Measurements from ENCODE around the gene ACOX1. TPM values are rescaled to one million over a fixed set of nuclear protein-coding genes. Genes with fewer than 3 reads are reported as not detected.

Gene ACOX1
- total and polyA plus RNA-seq, 2 of the 13 experiments (the other 11 are each of a cell fraction or from before 2014, with no cell fraction given), result 86.4 to 120 TPM

DNA sequence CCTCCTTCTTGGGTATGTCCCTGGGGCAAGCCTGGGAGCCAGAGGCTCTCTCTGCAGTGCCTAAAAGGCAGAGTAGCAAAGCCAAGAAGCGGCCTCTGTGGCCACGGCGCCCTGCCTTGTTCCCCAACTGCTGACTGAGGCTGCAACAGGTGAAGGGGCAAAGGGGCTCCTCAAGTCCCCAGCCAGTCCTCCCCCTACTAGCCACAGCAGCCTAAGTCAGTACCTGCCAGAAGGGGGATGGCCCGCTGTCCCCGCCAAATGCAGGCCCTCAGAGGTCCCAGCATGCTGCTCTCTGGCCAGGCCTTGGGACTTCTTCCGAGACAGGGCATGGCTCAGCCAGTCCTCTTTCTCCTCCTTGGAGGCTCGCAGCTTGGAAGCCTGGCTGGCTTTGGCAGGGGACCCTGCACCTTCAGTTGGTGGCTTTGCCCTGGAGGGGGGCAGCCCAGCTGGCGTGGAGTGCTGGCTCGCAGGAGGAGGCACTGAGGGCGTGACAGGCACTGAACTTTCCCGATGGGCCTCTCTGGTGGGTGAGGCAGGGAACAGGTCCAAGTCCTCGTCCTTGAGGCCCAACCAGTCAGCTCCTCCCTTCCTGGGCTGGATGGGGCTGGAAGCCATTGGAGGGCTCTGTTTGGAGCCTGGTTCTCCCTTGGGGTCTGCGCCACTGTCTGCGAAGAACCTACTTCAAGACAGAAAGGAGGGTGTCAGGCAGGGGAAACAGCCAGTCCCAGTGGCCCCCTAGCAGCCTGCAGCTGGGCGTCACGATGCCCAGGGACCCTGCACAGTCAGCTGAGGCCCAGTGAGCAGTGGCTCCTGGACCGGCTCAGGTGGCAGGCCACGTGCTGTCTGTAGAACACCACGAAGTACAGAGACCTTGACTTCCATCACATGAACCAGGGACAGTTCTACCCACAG is 55.7 kb downstream of the ACOX1 start (continued):
- TF ChIP-seq, protein P1, sequence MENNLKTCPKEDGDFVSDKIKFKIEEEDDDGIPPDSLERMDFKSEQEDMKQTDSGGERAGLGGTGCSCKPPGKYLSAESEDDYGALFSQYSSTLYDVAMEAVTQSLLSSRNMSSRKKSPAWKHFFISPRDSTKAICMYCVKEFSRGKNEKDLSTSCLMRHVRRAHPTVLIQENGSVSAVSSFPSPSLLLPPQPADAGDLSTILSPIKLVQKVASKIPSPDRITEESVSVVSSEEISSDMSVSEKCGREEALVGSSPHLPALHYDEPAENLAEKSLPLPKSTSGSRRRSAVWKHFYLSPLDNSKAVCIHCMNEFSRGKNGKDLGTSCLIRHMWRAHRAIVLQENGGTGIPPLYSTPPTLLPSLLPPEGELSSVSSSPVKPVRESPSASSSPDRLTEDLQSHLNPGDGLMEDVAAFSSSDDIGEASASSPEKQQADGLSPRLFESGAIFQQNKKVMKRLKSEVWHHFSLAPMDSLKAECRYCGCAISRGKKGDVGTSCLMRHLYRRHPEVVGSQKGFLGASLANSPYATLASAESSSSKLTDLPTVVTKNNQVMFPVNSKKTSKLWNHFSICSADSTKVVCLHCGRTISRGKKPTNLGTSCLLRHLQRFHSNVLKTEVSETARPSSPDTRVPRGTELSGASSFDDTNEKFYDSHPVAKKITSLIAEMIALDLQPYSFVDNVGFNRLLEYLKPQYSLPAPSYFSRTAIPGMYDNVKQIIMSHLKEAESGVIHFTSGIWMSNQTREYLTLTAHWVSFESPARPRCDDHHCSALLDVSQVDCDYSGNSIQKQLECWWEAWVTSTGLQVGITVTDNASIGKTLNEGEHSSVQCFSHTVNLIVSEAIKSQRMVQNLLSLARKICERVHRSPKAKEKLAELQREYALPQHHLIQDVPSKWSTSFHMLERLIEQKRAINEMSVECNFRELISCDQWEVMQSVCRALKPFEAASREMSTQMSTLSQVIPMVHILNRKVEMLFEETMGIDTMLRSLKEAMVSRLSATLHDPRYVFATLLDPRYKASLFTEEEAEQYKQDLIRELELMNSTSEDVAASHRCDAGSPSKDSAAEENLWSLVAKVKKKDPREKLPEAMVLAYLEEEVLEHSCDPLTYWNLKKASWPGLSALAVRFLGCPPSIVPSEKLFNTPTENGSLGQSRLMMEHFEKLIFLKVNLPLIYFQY (CRISPR knock-in tag; IDR thresholded peaks at IDR 0.05; ENCODE audit: borderline replicate concordance), result no peak

DNA sequence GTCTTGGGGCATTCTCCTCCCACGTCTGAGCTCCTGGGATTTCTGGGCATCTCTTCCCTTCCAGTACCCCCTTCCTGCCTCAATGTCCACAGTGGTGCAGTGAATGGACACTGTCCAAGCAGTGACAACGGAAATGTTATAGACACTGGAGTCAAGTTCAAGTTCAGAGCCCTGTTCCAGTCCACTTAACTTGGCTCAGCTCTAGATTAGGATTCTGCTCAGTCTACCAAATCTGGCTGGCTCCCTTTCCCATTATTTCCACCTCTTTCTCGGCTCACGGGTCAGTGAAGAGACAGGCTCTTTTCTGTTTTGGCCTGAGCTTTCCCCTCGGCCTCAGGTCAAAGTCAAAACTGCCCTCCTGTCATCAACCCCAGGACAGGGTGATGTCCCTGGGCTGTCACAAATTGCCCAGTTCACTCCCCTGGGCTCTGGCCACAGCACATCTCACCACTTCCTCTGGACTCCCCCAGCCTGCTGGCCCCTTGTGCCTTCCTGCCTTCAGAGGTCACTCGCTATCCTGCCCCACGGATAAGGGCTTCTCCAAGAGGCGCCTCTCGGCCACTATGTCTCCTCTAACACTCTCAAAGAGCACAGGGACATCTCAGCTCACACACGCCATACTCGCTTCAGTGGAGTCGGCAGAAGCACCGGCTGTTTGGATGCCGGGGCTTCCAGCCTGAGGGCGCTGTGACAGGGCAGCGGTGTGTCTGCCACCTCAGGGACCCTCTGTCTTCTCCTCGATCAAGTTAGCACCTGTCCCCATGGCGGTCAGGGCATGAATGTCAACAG is 56.6 kb downstream of the ACOX1 start:
- no peak overlapping the region for H3K9ac ChIP-seq (ENCODE audit: insufficient read depth, low read depth, low read length)
- POLR2A ChIA-PET, result interaction anchor here (1.0 to 2.3 kb wide), 2 partner anchors 17 to 54 kb away, joined by 5 to 12 read pairs; partner anchors contain the start of gene MRPL38
- peak overlapping the region in 1 of 3 experiments; percentile 15; a peak in 1 of 6 replicates for H3K4me3 ChIP-seq (replicated peaks in 1 of 3; ENCODE audit: insufficient read depth in 1 of 3, low read depth in 2 of 3, low read length in 3 of 3)
- no peaks in the 10 kb centered on the region for H4K20me1 ChIP-seq (ENCODE audit: insufficient read depth, low read length)
- no peak overlapping the region for H2AFZ ChIP-seq (ENCODE audit: low read length)
- FAIRE-seq (peak; percentile 40), DNase-seq (ENCODE audit: low spot score) (no peak), ATAC-seq (peak; percentile 36)
- peaks cover 41% of the 10 kb centered on the region for H3K4me1 ChIP-seq (ENCODE audit: insufficient read depth, low read length)
- no peaks in the 10 kb centered on the region for H3K36me3 ChIP-seq (replicated peaks in 1 of 2; ENCODE audit: control insufficient read depth in 1 of 2, insufficient read depth in 2 of 2, low read length in 2 of 2)
- no peak overlapping the region for H3K27ac ChIP-seq (ENCODE audit: extremely low read length, insufficient read depth, low read length)
- CTCF ChIA-PET (ENCODE audit: low intra/inter-chr PET ratio, low total read pairs), result no interaction called here
- in situ Hi-C loops (cut with HindIII; ENCODE audit: extremely low pct_ligation_motif_present, low pct_unique_long_range_greater_than_20kb), result no loop called here
- BruUV-seq (replicated peaks), result no TSS peak
- intact Hi-C loops (cut with micrococcal nuclease; ENCODE audit: unreplicated experiment), result no loop called here
- H3K79me2 ChIP-seq (ENCODE audit: insufficient read depth, low read length), result no peaks in the 10 kb centered on the region
- 70% methylated on average over 18 of the region's 18 CpGs for WGBS (ENCODE audit: low lambda C conversion rate)
- H3K9me3 ChIP-seq (ENCODE audit: low read length), result no peaks in the 10 kb centered on the region
- peak overlapping the region; percentile 48 for H3K4me2 ChIP-seq (ENCODE audit: low read depth, low read length)
- no peaks in the 10 kb centered on the region for H3K27me3 ChIP-seq (ENCODE audit: control insufficient read depth in 1 of 2, insufficient read depth in 2 of 2, low read length in 2 of 2)
- TF ChIP-seq SKI (IDR thresholded peaks at IDR 0.05; ENCODE audit: partially characterized antibody) (peak; percentile 64), NCOR1 (IDR thresholded peaks at IDR 0.05; ENCODE audit: borderline replicate concordance, low read length) (peak; percentile 55; the same call in 1 of the 2 replicates), RFXANK (CRISPR knock-in tag; IDR thresholded peaks at IDR 0.05) (no peak), NR1H2 (CRISPR knock-in tag; IDR thresholded peaks at IDR 0.05; ENCODE audit: borderline replicate concordance, low read depth) (no peak), ZBTB38 (CRISPR knock-in tag; IDR thresholded peaks at IDR 0.05) (peak; percentile 57; the same call in 1 of the 2 replicates)
- TF ChIP-seq, protein P2, sequence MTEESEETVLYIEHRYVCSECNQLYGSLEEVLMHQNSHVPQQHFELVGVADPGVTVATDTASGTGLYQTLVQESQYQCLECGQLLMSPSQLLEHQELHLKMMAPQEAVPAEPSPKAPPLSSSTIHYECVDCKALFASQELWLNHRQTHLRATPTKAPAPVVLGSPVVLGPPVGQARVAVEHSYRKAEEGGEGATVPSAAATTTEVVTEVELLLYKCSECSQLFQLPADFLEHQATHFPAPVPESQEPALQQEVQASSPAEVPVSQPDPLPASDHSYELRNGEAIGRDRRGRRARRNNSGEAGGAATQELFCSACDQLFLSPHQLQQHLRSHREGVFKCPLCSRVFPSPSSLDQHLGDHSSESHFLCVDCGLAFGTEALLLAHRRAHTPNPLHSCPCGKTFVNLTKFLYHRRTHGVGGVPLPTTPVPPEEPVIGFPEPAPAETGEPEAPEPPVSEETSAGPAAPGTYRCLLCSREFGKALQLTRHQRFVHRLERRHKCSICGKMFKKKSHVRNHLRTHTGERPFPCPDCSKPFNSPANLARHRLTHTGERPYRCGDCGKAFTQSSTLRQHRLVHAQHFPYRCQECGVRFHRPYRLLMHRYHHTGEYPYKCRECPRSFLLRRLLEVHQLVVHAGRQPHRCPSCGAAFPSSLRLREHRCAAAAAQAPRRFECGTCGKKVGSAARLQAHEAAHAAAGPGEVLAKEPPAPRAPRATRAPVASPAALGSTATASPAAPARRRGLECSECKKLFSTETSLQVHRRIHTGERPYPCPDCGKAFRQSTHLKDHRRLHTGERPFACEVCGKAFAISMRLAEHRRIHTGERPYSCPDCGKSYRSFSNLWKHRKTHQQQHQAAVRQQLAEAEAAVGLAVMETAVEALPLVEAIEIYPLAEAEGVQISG (CRISPR knock-in tag; IDR thresholded peaks at IDR 0.05), result 0 out of 2 replicates have a peak, but pooled peaks have one; percentile 21
- TF ChIP-seq, protein P3, sequence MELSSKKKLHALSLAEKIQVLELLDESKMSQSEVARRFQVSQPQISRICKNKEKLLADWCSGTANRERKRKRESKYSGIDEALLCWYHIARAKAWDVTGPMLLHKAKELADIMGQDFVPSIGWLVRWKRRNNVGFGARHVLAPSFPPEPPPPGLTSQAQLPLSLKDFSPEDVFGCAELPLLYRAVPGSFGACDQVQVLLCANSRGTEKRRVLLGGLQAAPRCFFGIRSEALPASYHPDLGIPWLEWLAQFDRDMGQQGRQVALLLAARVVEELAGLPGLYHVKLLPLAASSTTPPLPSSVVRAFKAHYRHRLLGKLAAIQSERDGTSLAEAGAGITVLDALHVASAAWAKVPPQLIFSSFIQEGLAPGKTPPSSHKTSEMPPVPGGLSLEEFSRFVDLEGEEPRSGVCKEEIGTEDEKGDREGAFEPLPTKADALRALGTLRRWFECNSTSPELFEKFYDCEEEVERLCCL (CRISPR knock-in tag; IDR thresholded peaks at IDR 0.05; ENCODE audit: borderline replicate concordance), result no peak
- TF ChIP-seq, protein P4, sequence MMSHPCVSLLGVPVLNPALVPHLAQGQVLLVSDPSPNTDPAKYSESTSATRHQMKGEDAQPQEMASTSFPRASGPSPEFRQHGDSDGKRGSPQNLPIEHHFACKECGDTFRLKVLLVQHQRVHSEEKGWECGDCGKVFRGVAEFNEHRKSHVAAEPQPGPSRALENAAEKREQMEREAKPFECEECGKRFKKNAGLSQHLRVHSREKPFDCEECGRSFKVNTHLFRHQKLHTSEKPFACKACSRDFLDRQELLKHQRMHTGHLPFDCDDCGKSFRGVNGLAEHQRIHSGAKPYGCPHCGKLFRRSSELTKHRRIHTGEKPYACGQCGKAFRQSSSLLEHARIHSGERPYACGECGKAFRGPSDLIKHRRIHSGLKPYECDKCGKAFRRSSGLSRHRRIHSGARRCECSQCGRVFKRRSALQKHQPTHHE (CRISPR knock-in tag; IDR thresholded peaks at IDR 0.05; ENCODE audit: borderline replicate concordance), result no peak
